C4-2B (cell line): Measurements from ENCODE around the gene GJC1.

ENCODE experiments used
- H3K27ac ChIP-seq: fragments of 450-650 bp; 2 replicates; pipeline ENCODE4 v1.5.1; 2017
- ZFX ChIP-seq: fragments of 450-650 bp; IDR thresholded peaks from 2 replicates; pipeline ENCODE4 v1.6.1; 2017
- TF ChIP-seq, protein P1 (sequence below): fragments of 450-650 bp; conservative IDR thresholded peaks from 2 replicates; pipeline ENCODE4 v1.5.1; 2017; ENCODE audit warnings: mild to moderate bottlenecking

Gene GJC1

GRCh38 chr17:44769230-44769629 is 60.9 kb downstream of the GJC1 start:
- TF ChIP-seq, protein P1, sequence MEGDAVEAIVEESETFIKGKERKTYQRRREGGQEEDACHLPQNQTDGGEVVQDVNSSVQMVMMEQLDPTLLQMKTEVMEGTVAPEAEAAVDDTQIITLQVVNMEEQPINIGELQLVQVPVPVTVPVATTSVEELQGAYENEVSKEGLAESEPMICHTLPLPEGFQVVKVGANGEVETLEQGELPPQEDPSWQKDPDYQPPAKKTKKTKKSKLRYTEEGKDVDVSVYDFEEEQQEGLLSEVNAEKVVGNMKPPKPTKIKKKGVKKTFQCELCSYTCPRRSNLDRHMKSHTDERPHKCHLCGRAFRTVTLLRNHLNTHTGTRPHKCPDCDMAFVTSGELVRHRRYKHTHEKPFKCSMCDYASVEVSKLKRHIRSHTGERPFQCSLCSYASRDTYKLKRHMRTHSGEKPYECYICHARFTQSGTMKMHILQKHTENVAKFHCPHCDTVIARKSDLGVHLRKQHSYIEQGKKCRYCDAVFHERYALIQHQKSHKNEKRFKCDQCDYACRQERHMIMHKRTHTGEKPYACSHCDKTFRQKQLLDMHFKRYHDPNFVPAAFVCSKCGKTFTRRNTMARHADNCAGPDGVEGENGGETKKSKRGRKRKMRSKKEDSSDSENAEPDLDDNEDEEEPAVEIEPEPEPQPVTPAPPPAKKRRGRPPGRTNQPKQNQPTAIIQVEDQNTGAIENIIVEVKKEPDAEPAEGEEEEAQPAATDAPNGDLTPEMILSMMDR: no peak
- TF ChIP-seq ZFX: no peak
- H3K27ac ChIP-seq: no peak overlapping the region

GRCh38 chr17:44768505-44769142 is 61.5 kb downstream of the GJC1 start:
- H3K27ac ChIP-seq: no peak overlapping the region
- TF ChIP-seq, protein P1: no peak
- TF ChIP-seq ZFX: no peak

- H3K27ac ChIP-seq: no peak overlapping the region
- TF ChIP-seq ZFX: no peak
- TF ChIP-seq, protein P1: no peak
Measured at GRCh38 chr17:44767493-44767892, 62.6 kb downstream of the GJC1 start.

- no peak for TF ChIP-seq ZFX
- TF ChIP-seq, protein P1: no peak
- H3K27ac ChIP-seq: no peak overlapping the region
Measured at GRCh38 chr17:44766409-44767038, 63.6 kb downstream of the GJC1 start.

DNA sequence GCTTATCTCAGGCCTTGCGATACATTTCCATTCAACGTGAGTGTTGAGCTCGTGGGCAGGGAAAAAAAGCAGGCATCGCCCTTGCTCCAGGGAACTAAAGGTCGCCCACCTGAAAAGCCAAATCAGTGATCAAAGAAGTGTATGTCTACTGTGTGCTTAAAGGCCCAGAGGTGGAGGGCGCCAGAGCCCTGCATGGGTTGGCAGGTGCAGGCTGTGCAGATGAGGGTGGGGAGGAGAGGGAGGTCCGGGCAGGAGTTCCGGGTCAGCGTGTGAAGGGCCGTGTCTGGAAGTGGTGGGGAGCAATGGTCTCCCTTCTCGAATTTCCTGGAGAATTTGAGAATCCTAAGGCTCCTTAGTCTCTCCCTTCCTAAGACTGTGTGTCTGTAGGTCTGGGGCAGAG is 64.1 kb downstream of the GJC1 start:
- TF ChIP-seq ZFX: no peak
- TF ChIP-seq, protein P1: no peak
- no peak overlapping the region for H3K27ac ChIP-seq

DNA sequence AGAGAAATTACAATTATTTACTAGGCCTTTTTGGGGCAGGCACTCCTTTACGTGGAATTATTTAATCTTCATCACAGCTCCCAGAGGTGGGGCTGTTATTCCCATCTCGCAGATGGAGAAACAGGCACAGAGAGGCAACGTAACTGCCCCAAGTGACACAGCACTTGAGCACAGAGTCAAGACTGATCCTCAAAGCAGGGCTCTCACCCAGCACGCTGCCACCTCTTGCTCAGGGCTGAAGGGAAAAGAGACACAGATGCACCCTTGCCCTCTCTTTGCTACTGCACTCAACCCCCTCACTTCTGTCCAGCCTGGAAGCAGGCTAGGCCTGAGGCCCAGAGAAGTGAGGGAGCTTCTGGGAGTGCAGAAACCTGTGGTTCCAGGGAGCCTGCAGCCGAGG is 66.9 kb downstream of the GJC1 start:
- H3K27ac ChIP-seq: no peak overlapping the region
- TF ChIP-seq, protein P1: no peak
- TF ChIP-seq ZFX: no peak

DNA sequence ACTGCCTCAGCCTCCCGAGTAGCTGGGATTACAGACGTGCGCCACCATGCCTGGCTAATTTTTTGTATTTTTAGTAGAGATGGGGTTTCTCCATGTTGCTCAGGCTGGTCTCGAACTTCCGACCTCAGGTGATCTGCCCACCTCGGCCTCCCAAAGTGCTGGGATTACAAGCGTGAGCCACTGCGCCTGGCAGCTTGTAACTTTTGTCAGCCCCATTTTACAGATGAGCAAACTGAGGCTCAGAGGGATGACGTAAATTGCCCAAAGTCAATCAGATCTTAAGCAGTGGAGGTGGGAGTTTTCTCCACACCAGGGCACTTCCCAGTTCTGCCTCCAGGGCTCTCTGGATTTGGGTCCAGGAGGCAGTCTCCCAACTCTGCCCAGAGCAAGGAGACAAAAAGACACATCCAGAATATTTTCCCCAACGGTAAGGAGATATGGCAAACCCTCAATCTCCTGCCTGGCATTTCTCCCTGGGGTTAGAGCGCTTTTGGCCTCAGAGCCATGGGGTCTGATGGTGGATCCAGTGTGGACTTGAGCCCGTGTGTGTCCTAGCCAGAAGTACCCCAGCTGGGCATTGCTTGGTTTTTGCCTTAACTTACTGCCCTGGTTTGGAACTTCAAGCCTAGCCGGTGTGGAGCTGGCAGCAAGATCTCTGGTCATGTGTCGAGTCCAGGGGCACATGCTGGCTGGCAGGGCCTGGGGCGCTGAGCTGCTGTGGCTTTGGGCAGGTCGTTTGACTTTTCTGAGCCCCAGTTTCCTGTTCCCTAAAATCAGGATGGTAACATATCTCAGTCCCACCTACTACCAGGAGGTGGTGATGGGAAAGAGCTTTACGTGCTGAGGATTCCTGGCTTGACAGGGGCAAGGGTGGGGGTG is 67.9 kb downstream of the GJC1 start:
- TF ChIP-seq, protein P1: no peak
- no peak for TF ChIP-seq ZFX
- no peak overlapping the region for H3K27ac ChIP-seq
